ENCODE measurements around the gene LURAP1L.

DNA sequence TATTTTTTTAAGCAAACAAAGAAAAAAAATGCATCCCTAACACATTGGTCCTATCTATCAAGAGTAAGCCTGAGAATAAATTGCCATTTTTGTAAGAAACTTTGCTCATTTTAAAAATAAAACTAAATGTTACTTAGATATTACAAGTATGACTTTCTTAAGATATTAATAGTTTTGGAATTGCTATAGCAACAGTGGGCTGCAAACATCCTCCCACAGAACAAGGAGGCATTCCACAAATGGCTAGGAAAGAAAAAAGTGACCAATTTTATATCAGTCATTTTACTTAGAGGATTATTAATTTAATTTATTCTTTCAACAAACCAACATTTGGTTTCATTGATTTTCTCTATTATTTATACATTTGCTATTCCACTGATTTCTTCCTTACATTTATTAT, 63.7 kb downstream of the LURAP1L start:
- TF ChIP-seq, protein P1, sequence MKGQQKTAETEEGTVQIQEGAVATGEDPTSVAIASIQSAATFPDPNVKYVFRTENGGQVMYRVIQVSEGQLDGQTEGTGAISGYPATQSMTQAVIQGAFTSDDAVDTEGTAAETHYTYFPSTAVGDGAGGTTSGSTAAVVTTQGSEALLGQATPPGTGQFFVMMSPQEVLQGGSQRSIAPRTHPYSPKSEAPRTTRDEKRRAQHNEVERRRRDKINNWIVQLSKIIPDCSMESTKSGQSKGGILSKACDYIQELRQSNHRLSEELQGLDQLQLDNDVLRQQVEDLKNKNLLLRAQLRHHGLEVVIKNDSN (CRISPR knock-in tag; IDR thresholded peaks at IDR 0.05), result no peak
- TF ChIP-seq, protein P2, sequence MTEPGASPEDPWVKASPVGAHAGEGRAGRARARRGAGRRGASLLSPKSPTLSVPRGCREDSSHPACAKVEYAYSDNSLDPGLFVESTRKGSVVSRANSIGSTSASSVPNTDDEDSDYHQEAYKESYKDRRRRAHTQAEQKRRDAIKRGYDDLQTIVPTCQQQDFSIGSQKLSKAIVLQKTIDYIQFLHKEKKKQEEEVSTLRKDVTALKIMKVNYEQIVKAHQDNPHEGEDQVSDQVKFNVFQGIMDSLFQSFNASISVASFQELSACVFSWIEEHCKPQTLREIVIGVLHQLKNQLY (CRISPR knock-in tag; IDR thresholded peaks at IDR 0.05), result no peak
- TF ChIP-seq ZNF121 (CRISPR knock-in tag; IDR thresholded peaks at IDR 0.05), result no peak
- TF ChIP-seq, protein P3, sequence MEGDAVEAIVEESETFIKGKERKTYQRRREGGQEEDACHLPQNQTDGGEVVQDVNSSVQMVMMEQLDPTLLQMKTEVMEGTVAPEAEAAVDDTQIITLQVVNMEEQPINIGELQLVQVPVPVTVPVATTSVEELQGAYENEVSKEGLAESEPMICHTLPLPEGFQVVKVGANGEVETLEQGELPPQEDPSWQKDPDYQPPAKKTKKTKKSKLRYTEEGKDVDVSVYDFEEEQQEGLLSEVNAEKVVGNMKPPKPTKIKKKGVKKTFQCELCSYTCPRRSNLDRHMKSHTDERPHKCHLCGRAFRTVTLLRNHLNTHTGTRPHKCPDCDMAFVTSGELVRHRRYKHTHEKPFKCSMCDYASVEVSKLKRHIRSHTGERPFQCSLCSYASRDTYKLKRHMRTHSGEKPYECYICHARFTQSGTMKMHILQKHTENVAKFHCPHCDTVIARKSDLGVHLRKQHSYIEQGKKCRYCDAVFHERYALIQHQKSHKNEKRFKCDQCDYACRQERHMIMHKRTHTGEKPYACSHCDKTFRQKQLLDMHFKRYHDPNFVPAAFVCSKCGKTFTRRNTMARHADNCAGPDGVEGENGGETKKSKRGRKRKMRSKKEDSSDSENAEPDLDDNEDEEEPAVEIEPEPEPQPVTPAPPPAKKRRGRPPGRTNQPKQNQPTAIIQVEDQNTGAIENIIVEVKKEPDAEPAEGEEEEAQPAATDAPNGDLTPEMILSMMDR (IDR thresholded peaks at IDR 0.05), result no peak
- TF ChIP-seq, protein P4, sequence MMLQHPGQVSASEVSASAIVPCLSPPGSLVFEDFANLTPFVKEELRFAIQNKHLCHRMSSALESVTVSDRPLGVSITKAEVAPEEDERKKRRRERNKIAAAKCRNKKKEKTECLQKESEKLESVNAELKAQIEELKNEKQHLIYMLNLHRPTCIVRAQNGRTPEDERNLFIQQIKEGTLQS (CRISPR knock-in tag; conservative IDR thresholded peaks at IDR 0.05), result no peak
- no peak for TF ChIP-seq GABPB1 (CRISPR knock-in tag; IDR thresholded peaks at IDR 0.05)
- TF ChIP-seq, protein P5, sequence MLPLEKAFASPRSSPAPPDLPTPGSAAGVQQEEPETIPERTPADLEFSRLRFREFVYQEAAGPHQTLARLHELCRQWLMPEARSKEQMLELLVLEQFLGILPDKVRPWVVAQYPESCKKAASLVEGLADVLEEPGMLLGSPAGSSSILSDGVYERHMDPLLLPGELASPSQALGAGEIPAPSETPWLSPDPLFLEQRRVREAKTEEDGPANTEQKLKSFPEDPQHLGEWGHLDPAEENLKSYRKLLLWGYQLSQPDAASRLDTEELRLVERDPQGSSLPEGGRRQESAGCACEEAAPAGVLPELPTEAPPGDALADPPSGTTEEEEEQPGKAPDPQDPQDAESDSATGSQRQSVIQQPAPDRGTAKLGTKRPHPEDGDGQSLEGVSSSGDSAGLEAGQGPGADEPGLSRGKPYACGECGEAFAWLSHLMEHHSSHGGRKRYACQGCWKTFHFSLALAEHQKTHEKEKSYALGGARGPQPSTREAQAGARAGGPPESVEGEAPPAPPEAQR (CRISPR knock-in tag; IDR thresholded peaks at IDR 0.05), result no peak

Data from WTC11 (cell line).